Prostate gland (tissue), 2 donors: ENCODE results near the gene LDLRAD4.

ENCODE experiments used
- CTCF ChIP-seq, 4 experiments: fragments of 200-600 bp in 2 of 4; fragments of 450-650 bp in 2 of 4; sonication (generic) in 2 of 4; IDR thresholded peaks; 1 replicate in 3 of 4; 2 replicates in 1 of 4; pipeline ENCODE4 v1.5.1; 2016 to 2019; ENCODE audit warnings: antibody characterized with exemption in 4 of 4, mild to moderate bottlenecking in 2 of 4, moderate library complexity in 2 of 4
- POLR2A ChIP-seq: fragments of 450-650 bp; IDR thresholded peaks from one replicate; pipeline ENCODE4 v1.6.1; 2016; ENCODE audit warnings: antibody characterized with exemption, mild to moderate bottlenecking
- POLR2AphosphoS5 ChIP-seq: sonication (generic); formaldehyde crosslinking; IDR thresholded peaks from one replicate; pipeline ENCODE4 v1.6.1; 2017; ENCODE audit warnings: antibody characterized with exemption

GRCh38 chr18:13271302-13271911 is 52.8 kb downstream of the LDLRAD4 start:
- no peak for TF ChIP-seq CTCF (IDR thresholded peaks at IDR 0.05)
- TF ChIP-seq POLR2A, result no peak
- no peak for TF ChIP-seq POLR2AphosphoS5
